Fibroblast of peridontal ligament (primary cell): ENCODE data around the gene C2orf42.
"Not testable (repeated sequence)": the region's sequence is repeated elsewhere in the genome, so short reads cannot be mapped to it uniquely, and the experiment has no call there.

Source experiments
- DNase-seq: peaks from one replicate; pipeline ENCODE4 v3.0.0-alpha.2; 2010; ENCODE audit errors: extremely low read depth

C2orf42 gene

DNA sequence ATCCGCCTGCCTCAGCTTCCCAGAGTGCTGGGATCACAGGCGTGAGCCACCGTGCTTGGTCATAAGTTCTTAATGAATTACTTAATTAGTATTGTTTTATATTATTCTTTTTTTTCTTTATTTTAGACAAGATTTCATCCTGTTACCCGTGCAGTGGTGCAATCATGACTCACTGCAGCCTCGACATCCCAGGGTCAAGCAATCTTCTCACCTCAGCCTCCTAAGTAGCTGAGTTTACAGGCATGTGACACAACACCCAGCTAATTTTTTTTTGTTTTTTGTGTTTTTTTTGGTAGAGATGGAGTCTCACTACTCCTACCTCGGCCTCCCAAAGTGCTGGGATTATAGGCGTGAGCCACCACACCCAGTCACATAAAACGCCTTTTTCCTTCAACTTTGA is 17.3 kb downstream of the C2orf42 start:
- DNase-seq: no peak

DNA sequence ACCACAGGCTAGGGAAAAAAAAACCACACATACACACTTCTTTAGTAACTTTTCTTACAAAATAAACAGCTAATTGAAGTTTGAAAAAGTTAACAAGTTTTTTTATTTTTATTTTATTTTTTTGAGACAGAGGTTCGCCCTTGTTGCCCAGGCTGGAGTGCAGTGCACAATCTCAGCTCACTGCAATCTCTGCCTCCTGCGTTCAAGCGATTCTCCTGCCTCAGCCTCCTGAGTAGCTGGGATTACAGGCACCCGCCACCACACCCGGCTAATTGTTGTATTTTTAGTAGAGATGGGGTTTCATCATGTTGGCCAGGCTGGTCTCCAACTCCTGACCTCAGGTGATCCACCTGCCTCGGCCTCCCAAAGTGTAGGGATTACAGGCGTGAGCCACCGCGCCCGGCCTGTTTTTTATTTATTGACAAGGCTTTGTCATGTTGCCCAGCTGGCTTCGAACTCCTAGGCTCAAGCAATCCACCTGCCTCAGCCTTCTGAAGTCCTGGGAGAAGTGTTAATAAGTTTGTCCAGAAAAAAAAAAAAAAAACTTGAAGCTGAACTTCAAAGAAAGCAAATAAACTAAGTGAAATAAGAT is 21.1 kb downstream of the C2orf42 start:
- DNase-seq: not testable (repeated sequence)

DNA sequence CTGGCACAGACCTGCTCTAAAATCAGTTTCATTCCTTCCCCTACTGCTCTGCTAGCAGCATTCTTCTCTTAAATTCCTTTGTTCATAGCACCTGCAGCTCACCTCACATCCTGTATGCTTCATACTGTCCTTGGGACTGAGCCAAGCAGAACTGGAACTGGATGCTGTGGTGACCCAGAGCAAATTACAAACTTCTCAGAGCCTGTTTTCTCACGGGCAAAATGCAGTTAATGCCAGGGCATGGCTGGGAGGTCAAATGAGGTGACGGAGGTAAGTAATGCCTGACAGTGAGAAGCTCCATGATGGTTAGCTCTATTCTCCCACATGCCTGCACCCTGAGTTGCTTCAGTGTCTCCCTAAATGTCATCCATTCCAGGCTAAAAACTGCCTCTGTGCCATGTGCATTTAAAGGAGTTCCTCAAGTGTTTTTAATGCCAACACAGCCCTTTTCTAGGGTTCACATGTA is 29.7 kb downstream of the C2orf42 start:
- no peak for DNase-seq

DNA sequence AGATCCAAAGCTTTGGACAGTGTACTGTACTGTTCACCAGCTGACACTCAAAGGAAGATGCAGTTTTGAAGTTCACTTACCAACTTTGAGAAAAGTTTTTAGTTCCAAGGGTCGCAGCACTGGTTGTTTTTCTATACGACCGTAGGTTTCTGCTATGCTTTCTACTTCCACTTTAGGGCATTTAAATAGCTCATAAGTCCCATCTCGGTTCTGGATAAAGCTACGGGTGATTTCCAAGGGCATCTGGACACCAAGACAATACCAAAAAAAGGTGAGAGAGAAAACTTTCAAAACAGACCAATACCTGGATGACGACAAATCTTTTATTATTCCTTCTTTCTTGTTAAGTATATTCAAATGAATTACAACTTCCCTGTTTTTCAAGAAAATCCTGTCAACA is 30.3 kb downstream of the C2orf42 start:
- DNase-seq: no peak

DNA sequence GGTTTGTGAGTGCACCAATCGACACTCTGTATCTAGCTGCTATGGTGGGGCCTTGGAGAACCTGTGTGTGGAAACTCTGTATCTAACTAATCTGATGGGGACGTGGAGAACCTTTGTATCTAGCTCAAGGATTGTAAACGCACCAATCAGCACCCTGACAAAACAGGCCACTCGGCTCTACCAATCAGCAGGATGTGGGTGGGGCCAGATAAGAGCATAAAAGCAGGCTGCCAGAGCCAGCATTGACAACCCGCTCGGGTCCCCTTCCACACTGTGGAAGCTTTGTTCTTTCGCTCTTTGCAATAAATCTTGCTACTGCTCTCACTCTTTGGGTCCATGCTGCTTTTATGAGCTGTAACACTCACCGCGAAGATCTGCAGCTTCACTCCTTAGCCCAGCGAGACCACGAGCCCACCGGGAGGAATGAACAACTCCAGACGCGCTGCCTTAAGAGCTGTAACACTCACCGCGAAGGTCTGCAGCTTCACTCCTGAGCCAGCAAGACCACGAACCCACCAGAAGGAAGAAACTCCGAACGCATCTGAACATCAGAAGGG is 41.6 kb downstream of the C2orf42 start:
- not testable (repeated sequence) for DNase-seq

DNA sequence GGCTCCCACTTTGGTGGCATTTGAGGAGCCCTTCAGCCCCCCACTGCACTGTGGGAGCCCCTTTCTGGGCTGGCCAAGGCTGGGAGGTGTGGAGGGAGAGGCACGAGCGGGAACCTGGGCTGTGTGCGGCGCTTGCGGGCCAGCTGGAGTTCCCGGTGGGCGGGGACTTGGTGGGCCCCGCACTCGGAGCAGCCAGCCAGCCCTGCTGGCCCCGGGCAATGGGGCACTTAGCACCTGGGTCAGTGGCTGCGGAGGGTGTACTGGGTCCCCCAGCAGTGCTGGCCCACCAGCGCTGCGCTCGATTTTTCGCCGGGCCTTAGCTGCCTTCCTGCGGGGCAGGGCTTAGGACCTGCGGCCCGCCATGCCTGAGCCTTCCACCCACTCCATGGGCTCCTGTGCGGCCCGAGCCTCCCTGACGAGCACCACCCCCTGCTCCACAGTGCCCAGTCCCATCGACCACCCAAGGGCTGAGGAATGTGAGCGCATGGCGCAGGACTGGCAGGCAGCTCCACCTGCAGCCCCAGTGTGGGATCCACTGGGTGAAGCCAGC is 42.5 kb downstream of the C2orf42 start:
- not testable (repeated sequence) for DNase-seq

DNA sequence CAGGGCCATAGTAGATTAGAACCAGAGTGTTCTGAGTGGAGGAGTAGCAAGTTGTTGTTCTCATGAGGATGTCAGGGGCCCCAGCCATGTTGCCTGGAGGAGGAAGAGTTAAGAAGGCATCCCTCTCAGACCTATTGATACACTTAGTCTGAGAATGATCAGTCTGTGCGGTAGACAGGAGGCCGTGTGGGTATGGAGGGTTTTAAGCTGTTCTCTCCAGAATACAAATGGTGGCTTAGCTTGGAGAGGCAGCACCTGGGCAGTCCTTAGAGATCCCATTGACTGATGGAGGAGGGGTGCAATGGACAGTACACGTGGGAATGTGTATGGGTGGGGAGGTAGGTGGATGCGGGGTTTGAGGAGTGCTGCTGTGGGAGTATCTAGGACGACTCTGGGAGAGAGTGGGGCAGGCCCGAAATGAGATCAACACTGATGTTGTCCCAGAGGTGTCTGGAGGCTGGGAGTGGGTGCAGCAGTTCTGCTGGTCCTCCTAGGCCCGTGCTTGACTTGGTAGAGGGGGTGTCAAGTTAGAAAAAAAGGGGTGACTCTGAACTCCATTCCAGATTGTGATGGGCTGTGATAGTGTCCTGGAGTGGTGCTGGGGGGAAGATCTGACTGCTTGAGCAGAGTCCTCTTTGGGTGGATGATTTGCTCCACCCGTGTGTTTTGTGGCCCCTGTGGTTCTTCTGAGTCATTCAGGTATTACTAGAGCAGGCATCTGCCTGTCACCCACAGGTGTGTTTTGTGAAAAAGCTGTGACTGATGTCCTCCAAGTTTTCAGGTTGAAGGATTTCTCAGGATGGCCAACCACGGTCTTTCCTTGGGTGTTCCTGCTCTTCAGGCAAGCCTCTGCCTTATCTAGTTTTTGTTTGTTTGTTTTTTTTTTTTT is 44.7 kb downstream of the C2orf42 start:
- no peak for DNase-seq

GRCh38 chr2:70145144-70145490 is 45.7 kb downstream of the C2orf42 start:
- no peak for DNase-seq

GRCh38 chr2:70144443-70145143 is 46.2 kb downstream of the C2orf42 start:
- DNase-seq: no peak

- peak; percentile 48 for DNase-seq
Observed at GRCh38 chr2:70143314-70144150, 47.3 kb downstream of the C2orf42 start.

DNA sequence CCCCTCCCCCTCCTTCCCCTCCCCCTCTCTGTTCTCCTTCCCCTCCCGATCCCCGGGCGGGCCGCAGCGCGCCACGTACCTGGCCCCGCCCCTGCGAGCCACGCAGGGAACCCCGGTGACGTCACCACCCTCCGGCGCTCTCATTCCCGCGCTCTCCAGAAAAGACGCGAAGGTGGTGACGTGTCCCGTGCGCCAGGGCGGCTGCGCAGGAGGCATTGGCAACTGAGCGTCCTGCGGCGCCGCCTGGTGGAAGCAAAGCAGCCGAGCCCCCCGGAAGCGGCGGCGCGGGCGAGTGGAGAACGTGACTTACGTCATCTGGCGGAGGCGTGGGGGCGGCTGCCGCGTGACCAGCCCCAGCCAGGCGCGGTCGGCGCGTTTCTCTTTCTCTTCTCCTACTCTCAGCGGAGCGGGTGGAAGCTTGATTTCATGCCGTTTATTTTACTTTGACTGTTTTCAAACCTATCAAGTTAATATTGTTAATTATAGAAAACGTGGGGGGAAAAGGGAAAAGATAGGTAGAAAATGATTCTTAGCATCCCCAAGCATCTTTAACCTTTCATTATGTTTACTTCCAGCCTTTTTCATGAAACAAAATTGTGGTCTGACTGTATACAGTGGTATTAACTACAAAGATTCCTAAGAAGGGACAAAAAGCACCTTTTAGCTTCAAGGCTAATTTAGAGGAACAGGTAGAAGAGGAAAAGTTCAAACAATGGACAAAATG is 48.1 kb downstream of the C2orf42 start:
- peak; percentile 99 for DNase-seq

DNA sequence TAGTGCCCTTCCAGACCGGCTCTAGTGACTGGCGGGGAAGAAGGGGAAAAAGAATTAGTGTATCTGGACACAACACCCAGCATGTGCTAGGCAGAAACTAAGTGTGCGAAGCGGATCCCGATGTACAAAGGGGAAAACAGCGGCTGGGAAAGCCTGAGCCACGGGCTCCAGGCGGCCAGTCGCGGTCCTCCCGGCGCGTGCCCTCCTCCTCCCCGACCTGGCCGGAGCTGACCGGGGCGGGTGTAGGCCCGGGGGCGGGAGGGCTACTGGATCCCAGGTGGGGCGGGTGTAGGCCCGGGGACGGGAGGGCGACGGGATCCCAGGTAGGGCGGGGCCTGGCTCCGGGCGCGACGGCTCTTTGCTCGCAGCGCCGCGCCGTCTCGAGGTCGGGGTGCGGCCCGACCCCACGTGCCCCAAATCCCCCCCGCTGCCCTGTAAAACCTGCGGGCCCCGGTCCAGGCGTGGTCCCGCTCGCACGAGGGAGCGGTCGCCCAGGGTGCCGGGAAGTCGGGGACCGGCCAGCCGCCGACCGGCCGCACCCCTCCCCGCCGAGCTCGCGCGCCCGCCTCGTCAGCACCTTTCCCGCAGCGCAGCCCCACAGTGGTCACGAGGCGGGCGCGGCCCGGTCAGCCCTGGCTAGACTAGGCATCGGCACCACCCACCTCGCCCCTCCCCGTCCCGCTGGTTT is 48.8 kb downstream of the C2orf42 start:
- DNase-seq: peak; percentile 49

GRCh38 chr2:70141212-70141901 is 49.5 kb downstream of the C2orf42 start:
- DNase-seq: no peak

GRCh38 chr2:70140791-70141211 is 50.0 kb downstream of the C2orf42 start:
- no peak for DNase-seq

DNA sequence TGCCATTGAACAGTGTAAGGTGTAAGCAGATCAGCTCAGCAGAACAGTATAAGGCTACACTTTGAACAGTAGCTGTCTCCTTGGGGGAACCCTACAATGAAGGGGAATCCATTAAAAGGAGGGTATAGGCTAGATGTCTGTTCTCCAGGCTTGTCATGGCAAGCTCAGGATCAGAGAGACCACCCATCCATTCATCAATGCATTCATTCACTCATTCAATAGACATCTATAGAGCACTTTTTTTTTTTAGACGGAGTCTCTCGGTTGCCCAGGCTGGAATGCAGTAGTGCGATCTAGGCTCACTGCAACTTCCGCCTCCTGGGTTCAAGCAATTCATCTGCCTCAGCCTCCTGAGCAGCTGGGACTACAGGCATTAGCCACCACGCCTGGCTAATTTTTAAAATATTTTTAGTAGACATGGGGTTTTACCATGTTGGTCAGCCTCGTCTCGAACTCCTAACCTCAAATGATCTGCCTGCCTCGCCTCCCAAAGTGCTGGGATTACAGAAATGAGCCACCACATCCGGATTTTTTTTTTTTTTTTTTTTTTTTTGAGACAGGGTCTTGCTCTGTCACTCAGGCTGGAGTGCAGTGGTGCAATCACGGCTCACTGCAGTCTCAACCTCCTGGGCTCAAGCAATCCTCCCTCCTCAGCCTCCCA is 56.4 kb downstream of the C2orf42 start:
- not testable (repeated sequence) for DNase-seq

GRCh38 chr2:70133491-70134322 is 57.1 kb downstream of the C2orf42 start:
- DNase-seq: no peak

GRCh38 chr2:70133127-70133452 is 57.7 kb downstream of the C2orf42 start:
- no peak for DNase-seq
